ENCODE measurements around the gene AKNAD1. TPM values are rescaled to one million over a fixed set of nuclear protein-coding genes. Genes with fewer than 3 reads are reported as not detected.
"Not testable (repeated sequence)": the region's sequence is repeated elsewhere in the genome, so short reads cannot be mapped to it uniquely, and the experiment has no call there.

AKNAD1 gene
- total RNA-seq, 1 donor from 2014 or later = 0.92 TPM

DNA sequence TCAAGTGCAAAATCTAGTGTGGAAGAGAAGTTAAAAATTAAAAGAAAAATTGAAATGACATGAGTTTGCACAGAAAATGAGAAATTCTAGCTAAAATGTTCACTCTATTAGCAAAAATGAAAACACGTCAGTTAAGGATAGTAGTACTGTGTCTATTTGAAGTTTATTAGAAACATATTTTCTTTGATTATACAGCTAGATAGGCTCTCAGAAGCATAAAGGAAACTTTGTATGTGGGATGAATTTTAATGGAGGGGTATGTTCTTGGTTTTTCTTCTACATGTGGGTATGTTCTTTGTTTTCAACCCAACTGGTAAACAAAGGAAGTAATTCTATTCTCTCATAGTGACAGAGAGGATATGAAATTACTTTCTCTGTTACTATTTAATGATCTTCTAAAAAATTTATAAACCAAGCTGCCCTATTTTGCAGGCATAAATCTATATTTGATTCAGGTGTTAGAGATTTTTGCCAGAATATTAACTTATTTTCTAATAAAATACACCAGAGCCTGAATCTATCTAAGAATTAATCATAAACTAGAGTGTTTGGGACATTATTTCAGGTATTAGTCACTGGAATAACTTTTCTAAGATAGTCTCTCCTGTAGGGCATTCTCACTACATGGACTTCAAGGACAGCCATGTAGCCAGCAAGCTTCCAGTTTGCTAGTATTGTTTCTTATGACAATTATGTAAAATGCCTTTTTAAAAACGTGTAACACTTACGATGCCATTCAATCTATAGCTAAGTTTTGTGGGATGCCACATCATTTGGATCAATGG, 35.7 kb upstream of the AKNAD1 start:
- Mint-ChIP-seq H3K4me1 (ENCODE audit: unreplicated experiment) (peaks cover 27% of the 10 kb centered on the region), H3K36me3 (no peaks in the 10 kb centered on the region), H3K9me3 (no peaks in the 10 kb centered on the region), H3K27ac (no peak overlapping the region), H3K27me3 (no peaks in the 10 kb centered on the region), H3K4me3 (no peak overlapping the region)
- no peak for DNase-seq (ENCODE audit: extremely low spot score, unreplicated experiment)
- TF ChIP-seq, protein P1, sequence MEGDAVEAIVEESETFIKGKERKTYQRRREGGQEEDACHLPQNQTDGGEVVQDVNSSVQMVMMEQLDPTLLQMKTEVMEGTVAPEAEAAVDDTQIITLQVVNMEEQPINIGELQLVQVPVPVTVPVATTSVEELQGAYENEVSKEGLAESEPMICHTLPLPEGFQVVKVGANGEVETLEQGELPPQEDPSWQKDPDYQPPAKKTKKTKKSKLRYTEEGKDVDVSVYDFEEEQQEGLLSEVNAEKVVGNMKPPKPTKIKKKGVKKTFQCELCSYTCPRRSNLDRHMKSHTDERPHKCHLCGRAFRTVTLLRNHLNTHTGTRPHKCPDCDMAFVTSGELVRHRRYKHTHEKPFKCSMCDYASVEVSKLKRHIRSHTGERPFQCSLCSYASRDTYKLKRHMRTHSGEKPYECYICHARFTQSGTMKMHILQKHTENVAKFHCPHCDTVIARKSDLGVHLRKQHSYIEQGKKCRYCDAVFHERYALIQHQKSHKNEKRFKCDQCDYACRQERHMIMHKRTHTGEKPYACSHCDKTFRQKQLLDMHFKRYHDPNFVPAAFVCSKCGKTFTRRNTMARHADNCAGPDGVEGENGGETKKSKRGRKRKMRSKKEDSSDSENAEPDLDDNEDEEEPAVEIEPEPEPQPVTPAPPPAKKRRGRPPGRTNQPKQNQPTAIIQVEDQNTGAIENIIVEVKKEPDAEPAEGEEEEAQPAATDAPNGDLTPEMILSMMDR (conservative IDR thresholded peaks at IDR 0.05) = no peak

DNA sequence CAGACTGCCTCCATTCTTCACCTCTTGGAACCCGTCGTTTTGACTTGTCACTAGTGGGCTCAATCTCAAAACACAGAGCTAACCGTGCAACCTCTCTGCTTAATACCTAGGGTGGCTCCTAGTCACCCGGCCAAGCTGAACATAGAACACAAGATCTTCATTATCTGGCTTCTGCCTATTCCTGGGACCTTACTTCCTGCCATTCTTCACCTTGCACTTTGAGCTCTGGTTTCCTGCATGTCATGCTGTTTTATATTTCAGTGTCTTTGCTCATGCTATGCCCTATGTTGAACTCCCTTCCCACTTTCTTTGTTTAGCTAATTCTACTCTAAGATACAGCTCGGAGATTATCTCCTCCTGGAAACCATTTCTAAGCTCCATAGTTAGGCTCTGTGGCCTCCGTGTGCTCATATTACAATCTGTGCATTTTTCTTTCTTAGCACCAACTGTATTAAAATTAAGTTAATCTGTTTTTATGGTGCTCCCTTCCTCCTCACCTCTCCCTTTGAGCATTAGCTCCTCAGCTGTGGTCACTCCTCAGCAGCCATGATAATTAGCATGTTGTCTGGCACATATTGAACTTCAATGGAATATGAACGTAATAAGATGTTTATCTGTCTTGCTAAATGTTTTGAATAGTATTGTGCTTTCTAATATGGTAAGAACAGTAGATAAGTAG, 33.0 kb upstream of the AKNAD1 start:
- Mint-ChIP-seq H3K27ac (peak overlapping the region; percentile 7), H3K4me3 (no peak overlapping the region), H3K9me3 (no peaks in the 10 kb centered on the region), H3K36me3 (no peaks in the 10 kb centered on the region), H3K4me1 (ENCODE audit: unreplicated experiment) (peaks cover 27% of the 10 kb centered on the region), H3K27me3 (no peaks in the 10 kb centered on the region)
- DNase-seq (ENCODE audit: extremely low spot score, unreplicated experiment) = no peak
- TF ChIP-seq, protein P1 (conservative IDR thresholded peaks at IDR 0.05) = no peak

DNA sequence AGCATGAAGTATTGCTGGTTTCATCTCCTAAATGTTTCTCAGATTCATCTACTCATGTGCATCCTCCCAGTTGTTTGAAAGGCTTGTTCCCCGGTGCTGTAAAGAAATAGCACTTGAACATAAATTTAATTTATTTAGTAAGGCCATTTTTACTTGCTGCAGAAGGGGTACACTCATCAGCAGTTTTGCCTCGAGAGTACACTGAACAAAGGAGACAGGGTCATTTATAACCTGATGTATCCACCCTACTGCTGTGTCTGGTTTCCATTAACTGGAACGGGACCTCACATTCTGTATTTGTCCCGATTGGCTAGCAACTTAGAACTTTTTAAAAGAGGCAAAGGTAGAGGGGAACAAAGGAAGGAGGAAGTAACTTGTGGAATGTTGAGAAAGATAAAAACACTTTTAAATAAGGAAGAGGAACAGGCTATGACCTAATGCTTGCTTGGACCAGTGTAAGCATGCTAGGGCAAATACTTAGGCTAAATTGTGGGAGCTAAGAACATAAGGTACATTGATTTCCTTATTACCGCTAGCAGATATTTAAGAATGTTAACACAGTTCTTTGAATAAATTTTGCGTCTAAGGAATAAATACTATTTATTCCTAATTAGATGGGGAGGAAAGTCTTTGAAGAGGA, 32.2 kb upstream of the AKNAD1 start:
- not testable (repeated sequence) for H3K9me3 Mint-ChIP-seq; H3K36me3 Mint-ChIP-seq; DNase-seq (ENCODE audit: extremely low spot score, unreplicated experiment); H3K4me3 Mint-ChIP-seq; H3K27me3 Mint-ChIP-seq
- Mint-ChIP-seq H3K27ac (peak overlapping the region; percentile 7), H3K4me1 (ENCODE audit: unreplicated experiment) (peaks cover 27% of the 10 kb centered on the region)

DNA sequence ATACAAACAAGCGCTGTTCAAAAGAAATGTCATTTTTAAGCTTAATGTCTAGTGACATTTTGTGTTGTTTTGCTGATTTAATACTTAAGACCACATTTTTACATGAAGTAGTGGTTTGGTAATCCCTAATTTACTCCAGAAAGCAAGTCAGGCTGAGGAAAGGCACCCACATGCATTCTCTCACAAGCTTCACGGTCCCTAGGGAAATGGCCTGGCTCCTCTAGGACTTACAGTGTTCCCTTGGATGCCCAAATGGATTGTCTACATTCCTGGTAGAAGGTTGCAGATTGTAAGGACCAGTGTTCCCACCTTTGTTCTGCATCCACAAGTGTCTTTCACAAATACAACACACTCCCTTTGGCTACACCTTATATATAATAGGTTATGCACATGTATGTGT, 29.4 kb upstream of the AKNAD1 start:
- Mint-ChIP-seq H3K9me3 (no peaks in the 10 kb centered on the region), H3K4me1 (ENCODE audit: unreplicated experiment) (peaks cover 16% of the 10 kb centered on the region), H3K36me3 (no peaks in the 10 kb centered on the region), H3K27me3 (no peaks in the 10 kb centered on the region), H3K4me3 (no peak overlapping the region), H3K27ac (no peak overlapping the region)
- TF ChIP-seq, protein P1 (conservative IDR thresholded peaks at IDR 0.05) = no peak
- DNase-seq (ENCODE audit: extremely low spot score, unreplicated experiment) = no peak

DNA sequence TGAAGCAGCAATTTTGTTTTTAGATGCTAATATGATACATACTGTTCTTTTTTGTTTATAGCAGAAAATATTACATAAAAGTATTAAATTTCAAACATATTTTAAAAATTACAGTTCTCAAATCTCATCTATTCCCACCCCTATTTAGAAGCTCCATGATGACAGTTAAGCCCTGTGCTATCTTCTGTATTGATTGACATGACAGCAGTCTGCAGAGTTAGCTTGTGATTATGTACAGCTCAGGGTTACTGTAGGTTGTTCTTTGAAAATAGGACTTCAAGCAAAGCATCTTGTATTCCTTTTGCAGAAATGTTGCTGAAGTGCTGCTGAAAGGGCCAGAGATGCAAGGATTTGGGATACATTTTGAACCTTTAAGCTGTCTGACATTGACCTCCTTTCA, 28.1 kb upstream of the AKNAD1 start:
- TF ChIP-seq, protein P1 (conservative IDR thresholded peaks at IDR 0.05) = no peak
- Mint-ChIP-seq H3K4me3 (no peak overlapping the region), H3K36me3 (no peaks in the 10 kb centered on the region), H3K27ac (no peak overlapping the region), H3K27me3 (no peaks in the 10 kb centered on the region), H3K4me1 (ENCODE audit: unreplicated experiment) (peaks cover 20% of the 10 kb centered on the region), H3K9me3 (no peaks in the 10 kb centered on the region)
- DNase-seq (ENCODE audit: extremely low spot score, unreplicated experiment) = no peak

DNA sequence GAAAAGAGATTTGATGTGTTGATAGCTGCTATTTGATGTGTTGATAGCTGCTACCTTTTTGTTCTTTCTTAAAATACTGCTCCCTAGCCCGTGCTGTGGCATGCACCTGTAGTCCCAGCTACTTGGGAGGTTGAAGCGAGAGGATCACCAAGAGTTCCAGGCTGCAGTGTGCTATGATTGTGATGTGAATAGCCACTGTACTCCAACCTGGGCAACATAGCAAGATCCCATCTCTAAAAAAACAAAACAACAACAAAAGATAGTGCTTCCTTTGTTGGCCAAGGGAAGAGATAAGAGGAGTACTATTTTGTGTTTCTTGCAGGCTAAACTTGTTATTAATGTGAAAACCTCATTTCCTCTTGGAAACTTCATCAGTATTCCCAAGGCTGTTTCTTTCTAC, 25.9 kb upstream of the AKNAD1 start:
- no peaks in the 10 kb centered on the region for H3K9me3 Mint-ChIP-seq
- TF ChIP-seq, protein P1 (conservative IDR thresholded peaks at IDR 0.05) = no peak
- H3K36me3 Mint-ChIP-seq = no peaks in the 10 kb centered on the region
- H3K27ac Mint-ChIP-seq = no peak overlapping the region
- H3K4me3 Mint-ChIP-seq = no peak overlapping the region
- H3K4me1 Mint-ChIP-seq (ENCODE audit: unreplicated experiment) = peaks cover 12% of the 10 kb centered on the region
- no peak for DNase-seq (ENCODE audit: extremely low spot score, unreplicated experiment)
- H3K27me3 Mint-ChIP-seq = no peaks in the 10 kb centered on the region

Data from type B pancreatic cell (in vitro differentiated cells).